Lung (tissue), 12 donors: ENCODE measurements around the gene COLEC11. TPM values are rescaled to one million over a fixed set of nuclear protein-coding genes. Genes with fewer than 3 reads are reported as not detected.
"Not testable (repeated sequence)": the region's sequence is repeated elsewhere in the genome, so short reads cannot be mapped to it uniquely, and the experiment has no call there.

Experiments used
- ATAC-seq: fragments of 200-7000 bp; cut with Tn5 transposase; one replicate; pipeline ENCODE4 v1.9.1; 2020; ENCODE audit warnings: moderate number of reproducible peaks; ENCODE audit not compliant: insufficient read depth, low FRiP score
- DNase-seq, 3 donors: peaks; one replicate each; pipeline ENCODE4 v3.0.0-alpha.2; 2013 to 2017
- H3K27ac ChIP-seq, 2 donors: one replicate each; pipeline ENCODE4 v1.5.1; 2013; ENCODE audit warnings: mild to moderate bottlenecking in 2 of 2, moderate library complexity in 2 of 2, control low read depth in 1 of 2, inconsistent platforms in 1 of 2, low read depth in 1 of 2, low read length in 1 of 2
- H3K27me3 ChIP-seq, 3 donors: one replicate each; pipeline ENCODE4 v1.5.1; 2013; ENCODE audit warnings: low read length in 2 of 3; ENCODE audit not compliant: control insufficient read depth in 3 of 3, insufficient read depth in 3 of 3
- H3K36me3 ChIP-seq, 4 donors: one replicate each; pipeline ENCODE4 v1.5.1; 2013; ENCODE audit warnings: low read length in 4 of 4, mild to moderate bottlenecking in 1 of 4, moderate library complexity in 1 of 4; ENCODE audit not compliant: control insufficient read depth in 4 of 4, insufficient read depth in 4 of 4
- H3K4me1 ChIP-seq, 5 donors: one replicate each; pipeline ENCODE4 v1.5.1; 2013; ENCODE audit warnings: low read length in 5 of 5, mild to moderate bottlenecking in 2 of 5, moderate library complexity in 1 of 5; ENCODE audit not compliant: control insufficient read depth in 5 of 5, insufficient read depth in 5 of 5
- H3K4me3 ChIP-seq: one replicate; pipeline ENCODE4 v1.5.1; 2013; ENCODE audit warnings: mild to moderate bottlenecking, control low read depth, moderate library complexity
- H3K9ac ChIP-seq, 2 donors: one replicate each; pipeline ENCODE4 v1.5.1; 2013; ENCODE audit warnings: low read length in 2 of 2, control low read depth in 1 of 2; ENCODE audit not compliant: insufficient read depth in 1 of 2
- H3K9me3 ChIP-seq, 4 donors: one replicate each; pipeline ENCODE4 v1.5.1; 2013; ENCODE audit warnings: low read length in 3 of 4, mild to moderate bottlenecking in 1 of 4, moderate library complexity in 1 of 4; ENCODE audit not compliant: control insufficient read depth in 4 of 4, insufficient read depth in 3 of 4
- CTCF ChIP-seq: IDR thresholded peaks from 2 replicates; pipeline ENCODE4 v1.5.1; 2012; ENCODE audit warnings: mild to moderate bottlenecking; ENCODE audit errors: control extremely low read depth, extremely low read depth
- WGBS, 2 donors: extraction: QIAGEN DNeasy Blood & Tissue Kit; methylation state at CpG; one replicate each; pipeline ENCODE4 v1.1.7; 2013; 5-methylcytosine and 5-hydroxymethylcytosine counted together
- polyA plus RNA-seq, 2 donors: library from polyadenylated mRNA; stranded (reverse); fragments of 200-250 nt; gene quantifications; one replicate each; pipeline ENCODE4 v1.2.1, GENCODE V29; 2013
- total RNA-seq, 2 donors: library from RNA; depleted of rRNA in 1 of 2; stranded (reverse); fragments of >200 nt in 1 of 2; gene quantifications; one replicate each; pipeline ENCODE4 v1.2.1, GENCODE V29; 2014 to 2021
- donor health status: control.
- donor health status: control.
- donor health status: Bipolar disorder and iron deficiency.
- donor health status: healthy.
- donor health status: DM: yes; HTN: yes; CAD: no.

The COLEC11 gene
- total and polyA plus RNA-seq, 4 donors = 0.71 to 3.7 (median 1.9) TPM

GRCh38 chr2:3563521-3563976 lies 31.4 kb upstream of the COLEC11 start:
- TF ChIP-seq CTCF = no peak
- no peaks in the 10 kb centered on the region for H3K9me3 ChIP-seq
- 90 to 92% methylated on average over 5 of the region's 5 CpGs for WGBS, 2 donors
- H3K27ac ChIP-seq = no peak overlapping the region
- H3K9ac ChIP-seq = no peak overlapping the region
- peaks cover 0 to 2% (median 0%) of the 10 kb centered on the region in 4 donors for H3K36me3 ChIP-seq
- no peak for DNase-seq
- H3K4me1 ChIP-seq = peaks cover 0 to 8% (median 0%) of the 10 kb centered on the region in 5 donors
- ATAC-seq = no peak
- H3K27me3 ChIP-seq = no peaks in the 10 kb centered on the region
- H3K4me3 ChIP-seq = no peak overlapping the region

GRCh38 chr2:3565117-3565516 lies 29.8 kb upstream of the COLEC11 start:
- no peak overlapping the region for H3K4me3 ChIP-seq
- TF ChIP-seq CTCF = no peak
- no peak overlapping the region for H3K27ac ChIP-seq
- no peak for DNase-seq
- no peaks in the 10 kb centered on the region for H3K4me1 ChIP-seq
- H3K9me3 ChIP-seq = no peaks in the 10 kb centered on the region
- 72 to 95% methylated on average over 6 of the region's 6 CpGs for WGBS, 2 donors
- H3K27me3 ChIP-seq = no peaks in the 10 kb centered on the region
- H3K9ac ChIP-seq = no peak overlapping the region
- peaks cover 0 to 2% (median 0%) of the 10 kb centered on the region in 4 donors for H3K36me3 ChIP-seq
- no peak for ATAC-seq

- Histone ChIP-seq H3K9me3 (no peaks in the 10 kb centered on the region), H3K36me3 (peaks cover 0 to 2% (median 0%) of the 10 kb centered on the region in 4 donors)
- 94 to 95% methylated on average over 9 of the region's 9 CpGs for WGBS, 2 donors
Measured at GRCh38 chr2:3566806-3567205, 28.1 kb upstream of the COLEC11 start.

GRCh38 chr2:3569656-3570055 lies 25.3 kb upstream of the COLEC11 start:
- H3K4me1 ChIP-seq = peaks cover 0 to 12% (median 0%) of the 10 kb centered on the region in 5 donors
- WGBS, 2 donors = 94 to 96% methylated on average over 15 to 19 of the region's 23 CpGs
- not testable (repeated sequence) for H3K9ac ChIP-seq, H3K4me3 ChIP-seq, ATAC-seq, H3K9me3 ChIP-seq, H3K27ac ChIP-seq, H3K36me3 ChIP-seq, H3K27me3 ChIP-seq, DNase-seq

More at GRCh38 chr2:3566806-3567205, 28.1 kb upstream of the COLEC11 start:
- DNase-seq (no peak), ATAC-seq (no peak)
- H3K27ac ChIP-seq = no peak overlapping the region
- no peaks in the 10 kb centered on the region for H3K4me1 ChIP-seq
- H3K9ac ChIP-seq = no peak overlapping the region
- TF ChIP-seq CTCF = no peak
- H3K27me3 ChIP-seq = no peaks in the 10 kb centered on the region
- no peak overlapping the region for H3K4me3 ChIP-seq
